Right cardiac atrium (tissue), 5 donors: ENCODE results near the gene PDE8B. TPM values are rescaled to one million over a fixed set of nuclear protein-coding genes. Genes with fewer than 3 reads are reported as not detected.

Experiments used
- ATAC-seq, 2 donors: fragments of 200-7000 bp; cut with Tn5 transposase; one replicate each; pipeline versions ENCODE4 v1.8.0 to v1.9.1; 2020; ENCODE audit warnings: moderate library complexity in 2 of 2, mild to moderate bottlenecking in 1 of 2
- DNase-seq, 3 donors: peaks; one replicate each; pipeline ENCODE4 v3.0.0-alpha.2; 2020
- H3K27ac ChIP-seq: one replicate; pipeline ENCODE4 v1.5.1; 2013; ENCODE audit warnings: mild to moderate bottlenecking, low read length, control low read depth, moderate library complexity
- H3K27me3 ChIP-seq: one replicate; pipeline ENCODE4 v1.6.1; 2013; ENCODE audit not compliant: control insufficient read depth, insufficient read depth
- H3K4me1 ChIP-seq: one replicate; pipeline ENCODE4 v1.6.1; 2013; ENCODE audit warnings: low read length; ENCODE audit not compliant: control insufficient read depth, insufficient read depth
- H3K4me3 ChIP-seq: one replicate; pipeline ENCODE4 v1.5.1; 2013; ENCODE audit warnings: low read length, control low read depth
- H3K9me3 ChIP-seq: one replicate; pipeline ENCODE4 v1.6.1; 2013; ENCODE audit warnings: low read length; ENCODE audit not compliant: control insufficient read depth
- WGBS: extraction: QIAGEN DNeasy Blood & Tissue Kit; methylation state at CpG from one replicate; pipeline ENCODE4 v1.1.7; 2013; 5-methylcytosine and 5-hydroxymethylcytosine counted together
- intact Hi-C, 4 donors: fragments of 100-400 bp; cut with DNase I; formaldehyde crosslinking; loops; one replicate each; pipeline versions ENCODE4 v1.11.0 to v1.14.0; 2022 to 2023
- polyA plus RNA-seq: library from polyadenylated mRNA; stranded (reverse); fragments of 200-250 nt; gene quantifications from one replicate; pipeline ENCODE4 v1.2.3, GENCODE V29; 2013
- total RNA-seq, 4 donors: library from RNA; stranded (reverse); fragmentation: NEBNext Ultra II Directional; extraction: Animal tissue kit (Norgen Biotek cat#: 25700); gene quantifications; one replicate each; pipeline ENCODE4 v1.2.1, GENCODE V29; 2021
- donor health status: healthy with polysubstance abuse.
- donor health status: DM: no; HTN: yes; CAD: no.
- donor health status: DM: no; HTN: no; CAD: no.
- donor health status: DM: no; HTN: yes; CAD: no; lungs with severe emphysema.
- donor health status: DM: yes; HTN: yes; CAD: no.

PDE8B gene
- total and polyA plus RNA-seq, 5 donors, result 15.1 to 71.2 (median 43.8) TPM

GRCh38 chr5:77390221-77390620 is 179.7 kb downstream of the PDE8B start:
- ATAC-seq (no peak), DNase-seq (no peak)
- Histone ChIP-seq H3K4me3 (no peak overlapping the region), H3K27me3 (no peaks in the 10 kb centered on the region), H3K27ac (no peak overlapping the region), H3K9me3 (no peaks in the 10 kb centered on the region), H3K4me1 (no peaks in the 10 kb centered on the region)
- 78% methylated on average over 3 of the region's 3 CpGs for WGBS
- intact Hi-C loops, result no loop called here

DNA sequence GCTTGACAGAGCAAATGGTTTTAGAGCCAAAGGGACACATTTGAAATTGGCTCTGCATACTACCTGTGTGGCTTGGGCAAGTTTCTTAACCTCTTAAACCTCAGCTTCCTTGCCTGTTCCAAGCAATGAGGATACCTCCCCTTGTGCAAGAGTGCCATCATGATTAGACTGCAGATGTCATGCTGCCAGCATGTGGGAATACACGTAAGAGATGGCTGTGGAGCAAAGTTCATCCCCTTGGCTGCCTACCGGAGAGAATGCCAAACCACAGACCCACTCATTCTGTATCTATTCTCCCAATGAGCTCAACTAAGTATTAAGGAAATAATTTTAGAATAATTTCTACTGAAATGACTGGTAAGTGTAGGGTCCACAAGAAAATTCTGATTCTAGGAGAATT is 180.3 kb downstream of the PDE8B start:
- no peaks in the 10 kb centered on the region for H3K4me1 ChIP-seq
- ATAC-seq (no peak), DNase-seq (no peak)
- intact Hi-C loops, result no loop called here
- H3K27ac ChIP-seq, result no peak overlapping the region
- H3K27me3 ChIP-seq, result no peaks in the 10 kb centered on the region
- no peaks in the 10 kb centered on the region for H3K9me3 ChIP-seq
- no peak overlapping the region for H3K4me3 ChIP-seq
- 82% methylated on average over 2 of the region's 2 CpGs for WGBS

GRCh38 chr5:77391240-77391765 is 180.8 kb downstream of the PDE8B start:
- intact Hi-C loops, result no loop called here
- H3K9me3 ChIP-seq, result no peaks in the 10 kb centered on the region
- no peak overlapping the region for H3K27ac ChIP-seq
- H3K4me1 ChIP-seq, result no peaks in the 10 kb centered on the region
- H3K4me3 ChIP-seq, result no peak overlapping the region
- WGBS, result 90% methylated on average over 10 of the region's 10 CpGs
- no peaks in the 10 kb centered on the region for H3K27me3 ChIP-seq
- no peak for DNase-seq
- ATAC-seq, result no peak

DNA sequence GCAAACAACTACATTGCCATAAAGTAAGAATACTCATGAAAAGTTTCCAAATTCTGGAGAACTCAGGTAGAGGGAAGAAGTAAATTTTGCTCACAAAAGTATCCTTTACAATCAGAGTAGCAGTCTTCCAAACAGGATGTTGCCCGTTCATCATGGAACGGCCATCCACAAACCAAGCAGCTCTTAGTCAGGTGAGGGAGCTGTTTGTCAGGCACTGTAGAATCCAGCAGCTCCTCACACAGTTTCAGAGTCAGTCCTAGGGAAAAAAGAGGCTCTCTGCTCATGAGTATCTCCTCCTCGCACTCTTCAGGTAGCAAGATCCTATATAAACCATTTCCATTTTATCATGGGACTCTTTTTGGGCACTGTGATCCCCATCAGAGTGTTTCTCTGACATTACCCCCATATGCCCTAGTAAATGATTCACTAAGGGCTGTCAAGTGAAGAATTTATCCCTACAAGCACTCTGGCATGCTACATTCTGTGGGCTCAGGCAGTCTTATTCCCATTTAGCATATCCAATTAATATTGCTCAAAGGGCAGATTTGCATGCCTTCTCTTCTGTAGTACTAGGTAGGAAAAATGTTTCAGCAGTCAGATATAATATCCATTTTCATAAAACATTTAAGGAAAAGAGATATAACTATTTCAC is 183.7 kb downstream of the PDE8B start:
- ATAC-seq (no peak), DNase-seq (no peak)
- no peaks in the 10 kb centered on the region for H3K27me3 ChIP-seq
- no peak overlapping the region for H3K4me3 ChIP-seq
- intact Hi-C loops, result no loop called here
- H3K9me3 ChIP-seq, result no peaks in the 10 kb centered on the region
- H3K27ac ChIP-seq, result no peak overlapping the region
- H3K4me1 ChIP-seq, result no peaks in the 10 kb centered on the region
- 76% methylated on average over 3 of the region's 3 CpGs for WGBS

DNA sequence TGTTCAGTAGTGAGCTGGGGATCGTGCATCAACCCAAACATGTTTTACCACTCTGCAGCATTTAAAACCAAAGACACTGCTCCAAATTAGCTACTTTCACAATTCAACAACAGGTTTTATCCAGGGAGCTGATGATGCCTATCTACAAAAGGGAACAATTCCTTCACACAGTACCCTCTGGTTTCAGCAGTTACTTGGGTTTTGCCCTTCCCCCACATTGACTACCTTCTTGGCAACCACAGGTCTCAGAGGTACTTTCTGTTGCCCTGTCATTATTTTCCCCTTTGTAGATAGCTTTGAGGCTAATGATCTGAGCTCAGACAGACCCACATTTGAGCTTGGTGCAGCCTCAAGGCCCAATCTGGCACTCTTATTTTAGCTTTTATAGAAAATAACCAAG is 185.5 kb downstream of the PDE8B start:
- H3K9me3 ChIP-seq, result no peaks in the 10 kb centered on the region
- WGBS, result 86% methylated on average over 1 of the region's 1 CpG
- H3K4me3 ChIP-seq, result no peak overlapping the region
- ATAC-seq (no peak), DNase-seq (no peak)
- no peak overlapping the region for H3K27ac ChIP-seq
- intact Hi-C loops, result no loop called here
- no peaks in the 10 kb centered on the region for H3K4me1 ChIP-seq
- H3K27me3 ChIP-seq, result no peaks in the 10 kb centered on the region

GRCh38 chr5:77397686-77398292 is 187.3 kb downstream of the PDE8B start:
- Histone ChIP-seq H3K4me1 (no peaks in the 10 kb centered on the region), H3K4me3 (no peak overlapping the region), H3K9me3 (no peaks in the 10 kb centered on the region), H3K27me3 (no peaks in the 10 kb centered on the region), H3K27ac (no peak overlapping the region)
- intact Hi-C loops, result no loop called here
- WGBS, result 73% methylated on average over 5 of the region's 5 CpGs
- DNase-seq (no peak), ATAC-seq (no peak)

- Histone ChIP-seq H3K9me3 (no peaks in the 10 kb centered on the region), H3K27ac (no peak overlapping the region), H3K4me1 (no peaks in the 10 kb centered on the region), H3K4me3 (no peak overlapping the region), H3K27me3 (no peaks in the 10 kb centered on the region)
- intact Hi-C loops, result no loop called here
- ATAC-seq (no peak), DNase-seq (no peak)
- 97% methylated on average over 13 of the region's 13 CpGs for WGBS
These were observed 188.0 kb downstream of the PDE8B start for GRCh38 chr5:77398458-77398857.

GRCh38 chr5:77398896-77399295 is 188.4 kb downstream of the PDE8B start:
- no peak overlapping the region for H3K4me3 ChIP-seq
- 89% methylated on average over 8 of the region's 8 CpGs for WGBS
- no peak for ATAC-seq

DNA sequence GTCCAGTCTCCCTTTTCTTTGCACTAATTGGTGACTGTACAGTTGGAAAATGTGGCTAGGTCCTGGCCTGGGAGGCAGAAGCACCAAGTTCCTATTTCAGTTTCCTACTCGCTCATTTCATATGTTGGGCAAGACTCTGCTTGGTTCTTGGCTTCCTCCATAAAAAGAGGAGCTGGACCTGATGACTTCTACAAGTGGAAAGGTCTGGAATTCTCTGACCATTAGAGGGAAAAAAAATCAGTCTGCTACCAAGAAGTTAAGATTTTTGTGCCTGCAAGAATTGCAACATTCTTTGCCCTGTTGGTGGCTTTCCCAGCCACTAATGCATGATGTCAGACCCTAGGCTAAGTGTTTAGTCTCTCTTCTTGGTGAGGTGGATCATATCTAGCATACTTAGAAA is 190.2 kb downstream of the PDE8B start:
- no peaks in the 10 kb centered on the region for H3K27me3 ChIP-seq
- intact Hi-C loops, result no loop called here
- 79% methylated on average over 1 of the region's 1 CpG for WGBS
- H3K4me3 ChIP-seq, result no peak overlapping the region
- DNase-seq (no peak), ATAC-seq (no peak)
- H3K9me3 ChIP-seq, result no peaks in the 10 kb centered on the region
- no peak overlapping the region for H3K27ac ChIP-seq
- no peaks in the 10 kb centered on the region for H3K4me1 ChIP-seq

More at GRCh38 chr5:77398896-77399295, 188.4 kb downstream of the PDE8B start:
- no peak for DNase-seq
- H3K27me3 ChIP-seq, result no peaks in the 10 kb centered on the region
- H3K4me1 ChIP-seq, result no peaks in the 10 kb centered on the region
- no peak overlapping the region for H3K27ac ChIP-seq
- intact Hi-C loops, result no loop called here
- no peaks in the 10 kb centered on the region for H3K9me3 ChIP-seq

- intact Hi-C loops, result no loop called here
- ATAC-seq (no peak), DNase-seq (no peak)
- WGBS, result 81% methylated on average over 6 of the region's 6 CpGs
- Histone ChIP-seq H3K4me1 (no peaks in the 10 kb centered on the region), H3K27me3 (no peaks in the 10 kb centered on the region), H3K4me3 (no peak overlapping the region), H3K9me3 (no peaks in the 10 kb centered on the region), H3K27ac (no peak overlapping the region)
These were observed 192.3 kb downstream of the PDE8B start for GRCh38 chr5:77402796-77403195.

DNA sequence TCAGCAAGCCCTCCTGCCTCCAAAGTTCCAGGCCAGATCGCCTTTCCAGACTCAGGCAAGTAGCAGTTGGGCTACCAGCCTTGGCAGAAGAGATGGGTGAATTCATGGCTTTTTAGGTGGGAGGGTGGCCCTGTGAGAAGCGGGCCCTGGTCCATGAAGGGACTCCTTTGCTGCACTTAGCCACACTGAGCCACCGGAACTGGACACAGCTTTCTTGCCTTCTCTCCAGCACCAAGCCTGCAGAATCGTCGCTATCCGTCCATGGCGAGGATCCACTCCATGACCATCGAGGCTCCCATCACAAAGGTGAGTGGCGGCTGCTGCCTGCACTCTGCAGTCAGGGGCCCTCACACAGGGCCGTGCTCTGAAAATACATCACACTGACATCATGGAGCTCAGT is 196.7 kb downstream of the PDE8B start:
- DNase-seq (no peak), ATAC-seq (no peak)
- Histone ChIP-seq H3K27ac (no peak overlapping the region), H3K27me3 (no peaks in the 10 kb centered on the region), H3K9me3 (no peaks in the 10 kb centered on the region), H3K4me3 (no peak overlapping the region), H3K4me1 (no peaks in the 10 kb centered on the region)
- 94% methylated on average over 10 of the region's 10 CpGs for WGBS
- intact Hi-C loops, result no loop called here
